HCT116 (cell line): Measurements from ENCODE around the gene BTNL3. TPM values are rescaled to one million over a fixed set of nuclear protein-coding genes. Genes with fewer than 3 reads are reported as not detected.

ENCODE experiments used
- ATAC-seq: fragments of 200-7000 bp; cut with Tn5 transposase; 2 replicates; pipeline ENCODE4 v1.9.1; 2020; ENCODE audit warnings: mild to moderate bottlenecking, moderate library complexity
- BruUV-seq: library from RNA; stranded (reverse); fragments of 400-500 nt; replicated peaks from 2 replicates; lab custom pipeline; 2021; lab: Mats Ljungman, UMichigan
- CTCF ChIA-PET: fragments of 300-600 bp; sonication (Branson Sonifier 250); formaldehyde crosslinking; loops from one replicate; lab custom pipeline; 2021; ENCODE audit warnings: antibody characterized with exemption; lab: Charles Lee
- POLR2A ChIA-PET: fragments of 300-600, 350-600 bp; sonication (Branson Sonifier 250); formaldehyde crosslinking; loops from one replicate; lab custom pipeline; 2021; ENCODE audit warnings: antibody characterized with exemption; lab: Charles Lee
- RAD21 ChIA-PET, 2 experiments: fragments of 300-600 bp; sonication (Branson Sonifier 250); formaldehyde crosslinking; loops; one replicate each; lab custom pipeline; 2023; ENCODE audit warnings: low total read pairs in 2 of 2; ENCODE audit not compliant: uncharacterized antibody in 2 of 2, unreplicated experiment in 2 of 2, low non-redundant PET in 1 of 2; lab: Charles Lee
- DNase-seq: peaks from one replicate; pipeline ENCODE4 v3.0.0-alpha.2; 2010; ENCODE audit warnings: low read depth, low spot score
- H2AFZ ChIP-seq: fragments of 200-600 bp; shearing (Covaris generic), sonication (generic); 2 replicates; pipeline ENCODE4 v1.6.1; 2017; ENCODE audit warnings: low read depth, mixed run types, mixed read lengths, antibody characterized with exemption, low read length; ENCODE audit not compliant: poor library complexity, severe bottlenecking
- H3K27ac ChIP-seq: 2 replicates; pipeline ENCODE4 v1.5.1; 2012; ENCODE audit warnings: low read depth, low read length
- H3K27me3 ChIP-seq: fragments of 200-600 bp; sonication (generic); 2 replicates; pipeline ENCODE4 v1.6.1; 2016; ENCODE audit warnings: mixed run types, low read length, mixed read lengths; ENCODE audit not compliant: insufficient read depth
- H3K36me3 ChIP-seq, 2 experiments: fragments of 200-500 bp in 1 of 2; fragments of 200-600 bp in 1 of 2; sonication (Bioruptor generic) in 1 of 2; sonication (generic) in 1 of 2; 2 replicates each; pipeline versions ENCODE4 v1.5.1 to v1.6.1; 2014 to 2016; ENCODE audit warnings: low read length in 2 of 2, inconsistent platforms in 1 of 2, mixed read lengths in 1 of 2, mixed run types in 1 of 2; ENCODE audit not compliant: insufficient read depth in 2 of 2, control insufficient read depth in 1 of 2
- H3K4me1 ChIP-seq, 2 experiments: fragments of 200-600 bp in 1 of 2; sonication (generic) in 1 of 2; 2 replicates each; pipeline versions ENCODE4 v1.5.1 to v1.6.1; 2012 to 2017; ENCODE audit warnings: low read length in 2 of 2, inconsistent platforms in 1 of 2, mild to moderate bottlenecking in 1 of 2, mixed read lengths in 1 of 2, mixed run types in 1 of 2, moderate library complexity in 1 of 2; ENCODE audit not compliant: insufficient read depth in 2 of 2, control insufficient read depth in 1 of 2
- H3K4me2 ChIP-seq: fragments of 200-600 bp; sonication (generic); 2 replicates; pipeline ENCODE4 v1.6.1; 2017; ENCODE audit warnings: mixed run types, low read length, mixed read lengths
- H3K4me3 ChIP-seq, 2 experiments: fragments of 200-600 bp in 1 of 2; sonication (generic) in 1 of 2; replicated peaks in 1 of 2; 2 replicates each; pipeline ENCODE4 v1.5.1; 2011 to 2016; ENCODE audit warnings: low read length in 2 of 2, control low read depth in 1 of 2, low read depth in 1 of 2, mild to moderate bottlenecking in 1 of 2, mixed read lengths in 1 of 2, mixed run types in 1 of 2
- H3K79me2 ChIP-seq: fragments of 200-600 bp; sonication (generic); 2 replicates; pipeline ENCODE4 v1.6.1; 2017; ENCODE audit warnings: mild to moderate bottlenecking, mixed run types, low read length, moderate library complexity, mixed read lengths; ENCODE audit not compliant: insufficient read depth
- H3K9ac ChIP-seq: fragments of 200-600 bp; sonication (generic); 2 replicates; pipeline ENCODE4 v1.6.1; 2016; ENCODE audit warnings: low read length, mixed read lengths
- H3K9me2 ChIP-seq: fragments of 200-600 bp; sonication (generic), shearing (Covaris generic); 2 replicates; pipeline ENCODE4 v1.6.1; 2017; ENCODE audit warnings: mixed run types, mild to moderate bottlenecking, moderate library complexity; ENCODE audit not compliant: insufficient read depth
- H3K9me3 ChIP-seq, 2 experiments: fragments of 200-500 bp in 1 of 2; fragments of 200-600 bp in 1 of 2; sonication (Bioruptor generic) in 1 of 2; sonication (generic) in 1 of 2; 2 replicates each; pipeline ENCODE4 v1.6.1; 2014 to 2017; ENCODE audit warnings: low read length in 2 of 2, mixed read lengths in 2 of 2, inconsistent platforms in 1 of 2, low read depth in 1 of 2, mild to moderate bottlenecking in 1 of 2, mixed run types in 1 of 2, moderate library complexity in 1 of 2; ENCODE audit not compliant: control insufficient read depth in 1 of 2, insufficient read depth in 1 of 2
- H4K20me1 ChIP-seq: fragments of 200-600 bp; sonication (generic), shearing (Covaris generic); 2 replicates; pipeline ENCODE4 v1.6.1; 2017; ENCODE audit warnings: mixed run types, mild to moderate bottlenecking, moderate library complexity; ENCODE audit not compliant: insufficient read depth
- CTCF ChIP-seq, 3 experiments: fragments of 200-600 bp in 1 of 3; sonication (generic) in 1 of 3; IDR thresholded peaks in 2 of 3; conservative IDR thresholded peaks in 1 of 3; 2 replicates each; pipeline ENCODE4 v1.5.1; 2012 to 2017; ENCODE audit warnings: low read depth in 2 of 3, low read length in 2 of 3, antibody characterized with exemption in 1 of 3, borderline replicate concordance in 1 of 3, control low read depth in 1 of 3, mild to moderate bottlenecking in 1 of 3, mixed read lengths in 1 of 3, mixed run types in 1 of 3, moderate library complexity in 1 of 3; ENCODE audit not compliant: insufficient read depth in 1 of 3
- EZH2 ChIP-seq: fragments of 200-600 bp; sonication (generic); IDR thresholded peaks from 2 replicates; pipeline ENCODE4 v1.6.1; 2017; ENCODE audit warnings: antibody characterized with exemption, mixed run types
- FOSL1 ChIP-seq: IDR thresholded peaks from 2 replicates; pipeline ENCODE4 v1.6.1; 2012; ENCODE audit warnings: low read depth
- RAD21 ChIP-seq: IDR thresholded peaks from 2 replicates; pipeline ENCODE4 v1.6.1; 2012; ENCODE audit warnings: low read depth, mild to moderate bottlenecking
- intact Hi-C: fragments of 100-400 bp; cut with micrococcal nuclease; formaldehyde crosslinking; loops from 2 replicates; pipeline ENCODE4 v1.10.0; 2022
- total RNA-seq: library from RNA; stranded (reverse); gene quantifications from one replicate; pipeline ENCODE4 v1.2.1, GENCODE V29; 2021; ENCODE audit not compliant: unreplicated experiment

BTNL3 gene
- total RNA-seq, 1 experiment from 2014 or later, result not detected

- no peaks in the 10 kb centered on the region for H3K36me3 ChIP-seq
- TF ChIP-seq CTCF (IDR thresholded peaks at IDR 0.05 in 2 of 3, conservative IDR thresholded peaks at IDR 0.05 in 1 of 3; ENCODE audit: borderline replicate concordance in 1 of 3, insufficient read depth in 1 of 3, low read depth in 2 of 3, low read length in 2 of 3), result peak; percentile 27 to 35 (median 35); a peak in 3 of 6 replicates
- peak; percentile 60 for TF ChIP-seq RAD21
- TF ChIP-seq FOSL1, result no peak
- no peak for TF ChIP-seq EZH2
- TF ChIP-seq, all 23 proteins: peak for 2
- Histone ChIP-seq H3K9me3 (no peaks in the 10 kb centered on the region), H3K27me3 (peaks cover 16% of the 10 kb centered on the region; the same call in 1 of the 2 replicates), H3K4me1 (no peaks in the 10 kb centered on the region), H3K4me3 (no peak overlapping the region), H4K20me1 (no peaks in the 10 kb centered on the region), H3K27ac (no peak overlapping the region), H3K79me2 (no peaks in the 10 kb centered on the region), H3K4me2 (no peak overlapping the region), H3K9ac (no peak overlapping the region), H3K9me2 (no peaks in the 10 kb centered on the region), H2AFZ (no peak overlapping the region)
- CTCF ChIA-PET, result interaction anchor here (0.7 to 0.8 kb wide), 2 partner anchors 116 to 125 kb away, joined by 3 to 4 read pairs; no protein-coding TSS in a partner anchor
- POLR2A ChIA-PET, result no interaction called here
- no peak for DNase-seq
- intact Hi-C loops, result loop anchor here (10.0 kb wide), 1 partner anchor 111 kb away; no protein-coding TSS in a partner anchor
- peak; percentile 76 for ATAC-seq
- BruUV-seq, result no TSS peak
- RAD21 ChIA-PET, result interaction anchor here in 1 of 2 experiments (0.6 kb wide), 1 partner anchor 16 kb away, joined by 3 read pairs; no protein-coding TSS in a partner anchor
Measured at GRCh38 chr5:181043285-181044092, 54.8 kb downstream of the BTNL3 start.
